ENCODE measurements around the gene CNTNAP5.

DNA sequence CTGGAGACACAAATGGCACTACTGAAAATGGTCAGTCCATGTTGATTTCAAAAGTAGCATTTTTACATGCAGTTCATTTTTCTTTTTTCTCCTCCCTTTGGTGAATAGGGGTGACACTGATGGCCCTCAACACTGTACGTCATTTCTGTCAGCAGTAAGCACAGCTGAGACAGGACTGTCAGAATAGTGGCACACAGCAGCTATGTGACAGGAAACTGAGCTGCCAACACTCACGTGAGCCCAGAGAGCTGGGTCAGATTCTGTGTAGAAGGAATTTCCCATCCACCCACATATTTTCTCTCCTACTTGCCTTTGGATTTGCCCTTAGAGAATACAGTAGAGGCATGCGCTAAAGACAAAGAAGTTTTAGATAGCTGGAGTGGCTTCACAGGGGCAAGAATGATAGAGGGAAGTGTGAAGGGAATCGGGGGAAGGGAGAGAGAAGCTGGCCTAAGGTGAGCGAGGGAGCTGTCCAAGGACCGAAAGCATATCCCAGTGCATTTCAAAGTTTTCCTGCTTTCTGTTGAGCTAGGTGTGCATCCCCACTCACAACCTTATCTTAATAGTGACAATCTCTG, 476.6 kb downstream of the CNTNAP5 start:
- no peak for TF ChIP-seq PPARA (CRISPR knock-in tag; IDR thresholded peaks at IDR 0.05; ENCODE audit: borderline replicate concordance)
- no peak for TF ChIP-seq POU6F1 (CRISPR knock-in tag; IDR thresholded peaks at IDR 0.05; ENCODE audit: borderline replicate concordance, low read depth)
- TF ChIP-seq ZFP3 (CRISPR knock-in tag; IDR thresholded peaks at IDR 0.05) = no peak
- TF ChIP-seq, protein P1, sequence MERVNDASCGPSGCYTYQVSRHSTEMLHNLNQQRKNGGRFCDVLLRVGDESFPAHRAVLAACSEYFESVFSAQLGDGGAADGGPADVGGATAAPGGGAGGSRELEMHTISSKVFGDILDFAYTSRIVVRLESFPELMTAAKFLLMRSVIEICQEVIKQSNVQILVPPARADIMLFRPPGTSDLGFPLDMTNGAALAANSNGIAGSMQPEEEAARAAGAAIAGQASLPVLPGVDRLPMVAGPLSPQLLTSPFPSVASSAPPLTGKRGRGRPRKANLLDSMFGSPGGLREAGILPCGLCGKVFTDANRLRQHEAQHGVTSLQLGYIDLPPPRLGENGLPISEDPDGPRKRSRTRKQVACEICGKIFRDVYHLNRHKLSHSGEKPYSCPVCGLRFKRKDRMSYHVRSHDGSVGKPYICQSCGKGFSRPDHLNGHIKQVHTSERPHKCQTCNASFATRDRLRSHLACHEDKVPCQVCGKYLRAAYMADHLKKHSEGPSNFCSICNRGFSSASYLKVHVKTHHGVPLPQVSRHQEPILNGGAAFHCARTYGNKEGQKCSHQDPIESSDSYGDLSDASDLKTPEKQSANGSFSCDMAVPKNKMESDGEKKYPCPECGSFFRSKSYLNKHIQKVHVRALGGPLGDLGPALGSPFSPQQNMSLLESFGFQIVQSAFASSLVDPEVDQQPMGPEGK (CRISPR knock-in tag; IDR thresholded peaks at IDR 0.05; ENCODE audit: borderline replicate concordance) = no peak
- TF ChIP-seq ARNTL (CRISPR knock-in tag; IDR thresholded peaks at IDR 0.05; ENCODE audit: borderline replicate concordance, low read depth) = no peak
- TF ChIP-seq, protein P2, sequence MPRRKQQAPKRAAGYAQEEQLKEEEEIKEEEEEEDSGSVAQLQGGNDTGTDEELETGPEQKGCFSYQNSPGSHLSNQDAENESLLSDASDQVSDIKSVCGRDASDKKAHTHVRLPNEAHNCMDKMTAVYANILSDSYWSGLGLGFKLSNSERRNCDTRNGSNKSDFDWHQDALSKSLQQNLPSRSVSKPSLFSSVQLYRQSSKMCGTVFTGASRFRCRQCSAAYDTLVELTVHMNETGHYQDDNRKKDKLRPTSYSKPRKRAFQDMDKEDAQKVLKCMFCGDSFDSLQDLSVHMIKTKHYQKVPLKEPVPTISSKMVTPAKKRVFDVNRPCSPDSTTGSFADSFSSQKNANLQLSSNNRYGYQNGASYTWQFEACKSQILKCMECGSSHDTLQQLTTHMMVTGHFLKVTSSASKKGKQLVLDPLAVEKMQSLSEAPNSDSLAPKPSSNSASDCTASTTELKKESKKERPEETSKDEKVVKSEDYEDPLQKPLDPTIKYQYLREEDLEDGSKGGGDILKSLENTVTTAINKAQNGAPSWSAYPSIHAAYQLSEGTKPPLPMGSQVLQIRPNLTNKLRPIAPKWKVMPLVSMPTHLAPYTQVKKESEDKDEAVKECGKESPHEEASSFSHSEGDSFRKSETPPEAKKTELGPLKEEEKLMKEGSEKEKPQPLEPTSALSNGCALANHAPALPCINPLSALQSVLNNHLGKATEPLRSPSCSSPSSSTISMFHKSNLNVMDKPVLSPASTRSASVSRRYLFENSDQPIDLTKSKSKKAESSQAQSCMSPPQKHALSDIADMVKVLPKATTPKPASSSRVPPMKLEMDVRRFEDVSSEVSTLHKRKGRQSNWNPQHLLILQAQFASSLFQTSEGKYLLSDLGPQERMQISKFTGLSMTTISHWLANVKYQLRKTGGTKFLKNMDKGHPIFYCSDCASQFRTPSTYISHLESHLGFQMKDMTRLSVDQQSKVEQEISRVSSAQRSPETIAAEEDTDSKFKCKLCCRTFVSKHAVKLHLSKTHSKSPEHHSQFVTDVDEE (CRISPR knock-in tag; IDR thresholded peaks at IDR 0.05) = no peak
- TF ChIP-seq, protein P3, sequence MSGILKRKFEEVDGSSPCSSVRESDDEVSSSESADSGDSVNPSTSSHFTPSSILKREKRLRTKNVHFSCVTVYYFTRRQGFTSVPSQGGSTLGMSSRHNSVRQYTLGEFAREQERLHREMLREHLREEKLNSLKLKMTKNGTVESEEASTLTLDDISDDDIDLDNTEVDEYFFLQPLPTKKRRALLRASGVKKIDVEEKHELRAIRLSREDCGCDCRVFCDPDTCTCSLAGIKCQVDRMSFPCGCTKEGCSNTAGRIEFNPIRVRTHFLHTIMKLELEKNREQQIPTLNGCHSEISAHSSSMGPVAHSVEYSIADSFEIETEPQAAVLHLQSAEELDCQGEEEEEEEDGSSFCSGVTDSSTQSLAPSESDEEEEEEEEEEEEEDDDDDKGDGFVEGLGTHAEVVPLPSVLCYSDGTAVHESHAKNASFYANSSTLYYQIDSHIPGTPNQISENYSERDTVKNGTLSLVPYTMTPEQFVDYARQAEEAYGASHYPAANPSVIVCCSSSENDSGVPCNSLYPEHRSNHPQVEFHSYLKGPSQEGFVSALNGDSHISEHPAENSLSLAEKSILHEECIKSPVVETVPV (CRISPR knock-in tag; IDR thresholded peaks at IDR 0.05) = no peak
- TF ChIP-seq ZFP30 (CRISPR knock-in tag; IDR thresholded peaks at IDR 0.05) = no peak
- no peak for TF ChIP-seq ESRRG (CRISPR knock-in tag; IDR thresholded peaks at IDR 0.05)
- TF ChIP-seq TCF4 (CRISPR knock-in tag; IDR thresholded peaks at IDR 0.05; ENCODE audit: borderline replicate concordance) = no peak
- TF ChIP-seq, protein P4, sequence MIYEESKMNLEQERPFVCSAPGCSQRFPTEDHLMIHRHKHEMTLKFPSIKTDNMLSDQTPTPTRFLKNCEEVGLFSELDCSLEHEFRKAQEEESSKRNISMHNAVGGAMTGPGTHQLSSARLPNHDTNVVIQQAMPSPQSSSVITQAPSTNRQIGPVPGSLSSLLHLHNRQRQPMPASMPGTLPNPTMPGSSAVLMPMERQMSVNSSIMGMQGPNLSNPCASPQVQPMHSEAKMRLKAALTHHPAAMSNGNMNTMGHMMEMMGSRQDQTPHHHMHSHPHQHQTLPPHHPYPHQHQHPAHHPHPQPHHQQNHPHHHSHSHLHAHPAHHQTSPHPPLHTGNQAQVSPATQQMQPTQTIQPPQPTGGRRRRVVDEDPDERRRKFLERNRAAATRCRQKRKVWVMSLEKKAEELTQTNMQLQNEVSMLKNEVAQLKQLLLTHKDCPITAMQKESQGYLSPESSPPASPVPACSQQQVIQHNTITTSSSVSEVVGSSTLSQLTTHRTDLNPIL (CRISPR knock-in tag; IDR thresholded peaks at IDR 0.05; ENCODE audit: low read depth) = no peak
- no peak for TF ChIP-seq BACH2 (CRISPR knock-in tag; IDR thresholded peaks at IDR 0.05; ENCODE audit: borderline replicate concordance)
- TF ChIP-seq ZNF565 (CRISPR knock-in tag; conservative IDR thresholded peaks at IDR 0.05; ENCODE audit: low read depth) = no peak
- TF ChIP-seq OSR1 (CRISPR knock-in tag; IDR thresholded peaks at IDR 0.05) = no peak

All from SK-N-SH treated with all-trans-retinoic acid at 6 μM for 48 hours (cell line).